ENCODE measurements around the gene CDC5L. TPM values are rescaled to one million over a fixed set of nuclear protein-coding genes. Genes with fewer than 3 reads are reported as not detected.

CDC5L gene
- total RNA-seq, 4 donors from 2014 or later: 17.8 to 24.7 (median 20.8) TPM

GRCh38 chr6:44473393-44474189 is 86.1 kb downstream of the CDC5L start:
- TF ChIP-seq CTCF (IDR thresholded peaks at IDR 0.05) (no peak), POLR2A (IDR thresholded peaks at IDR 0.05) (no peak)
- intact Hi-C loops (cut with DNase I): loop anchor here (10.0 kb wide), 2 partner anchors 181 to 1241 kb away; no protein-coding TSS in a partner anchor

DNA sequence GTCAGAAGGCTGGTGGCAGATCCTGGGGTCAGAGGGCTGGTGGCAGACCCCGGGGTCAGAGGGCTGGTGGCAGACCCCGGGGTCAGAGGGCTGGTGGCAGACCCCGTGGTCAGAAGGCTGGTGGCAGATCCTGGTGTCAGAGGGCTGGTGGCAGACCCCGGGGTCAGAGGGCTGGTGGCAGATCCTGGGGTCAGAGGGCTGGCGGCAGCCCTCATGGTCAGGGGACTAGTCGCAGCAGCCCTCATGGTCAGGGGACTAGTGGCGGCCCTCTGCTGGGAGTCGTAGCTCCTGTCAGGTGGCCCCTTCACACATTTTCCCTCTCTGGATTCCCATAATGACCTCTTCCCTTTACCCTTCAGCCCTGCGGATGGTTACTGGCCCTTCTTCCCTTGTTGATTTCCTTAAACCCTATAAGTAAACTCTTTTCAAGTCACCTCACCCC is 86.7 kb downstream of the CDC5L start:
- Histone ChIP-seq H3K36me3 (no peaks in the 10 kb centered on the region), H3K4me1 (peaks cover 17 to 32% of the 10 kb centered on the region in 2 donors), H3K27ac (no peak overlapping the region), H3K27me3 (no peaks in the 10 kb centered on the region), H3K9me3 (no peaks in the 10 kb centered on the region), H3K4me3 (replicated peaks in 1 of 3) (no peak overlapping the region)
- WGBS, 2 donors: 91 to 92% methylated on average over 6 to 9 of the region's 9 CpGs
- TF ChIP-seq POLR2A (IDR thresholded peaks at IDR 0.05) (no peak), CTCF (IDR thresholded peaks at IDR 0.05) (no peak)
- DNase-seq: no peak
- intact Hi-C loops (cut with DNase I): loop anchor here (10.0 kb wide), 2 partner anchors 181 to 1241 kb away; no protein-coding TSS in a partner anchor

More at GRCh38 chr6:44473393-44474189, 86.1 kb downstream of the CDC5L start:
- Histone ChIP-seq H3K27me3 (no peaks in the 10 kb centered on the region), H3K9me3 (no peaks in the 10 kb centered on the region), H3K27ac (no peak overlapping the region), H3K4me1 (peaks cover 13 to 25% of the 10 kb centered on the region in 2 donors), H3K36me3 (no peaks in the 10 kb centered on the region), H3K4me3 (replicated peaks in 1 of 3) (no peak overlapping the region)
- 88 to 93% methylated on average over 18 to 19 of the region's 19 CpGs for WGBS, 2 donors
- DNase-seq: no peak

DNA sequence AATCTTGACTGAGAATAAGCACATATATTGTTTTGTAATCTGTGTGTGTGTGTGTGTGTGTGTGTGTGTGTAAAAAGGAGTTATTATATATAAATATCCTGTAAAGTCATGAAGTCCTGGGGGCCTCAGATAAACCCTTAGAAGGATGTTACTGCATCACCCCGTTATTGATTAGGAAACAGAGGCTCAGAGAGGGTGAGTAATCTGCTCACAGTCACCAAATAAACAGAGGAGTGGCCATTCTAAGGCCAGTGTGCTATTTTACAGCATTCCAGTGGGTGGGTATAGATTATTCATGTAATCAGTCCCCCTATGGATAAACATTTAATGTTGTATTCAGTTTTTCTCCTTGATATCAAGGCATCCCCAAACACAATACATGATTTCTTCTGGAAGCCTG is 87.1 kb downstream of the CDC5L start:
- no peaks in the 10 kb centered on the region for H3K27me3 ChIP-seq
- DNase-seq: no peak
- H3K4me1 ChIP-seq: peaks cover 21 to 35% of the 10 kb centered on the region in 2 donors
- H3K9me3 ChIP-seq: no peaks in the 10 kb centered on the region
- TF ChIP-seq CTCF (IDR thresholded peaks at IDR 0.05) (no peak), POLR2A (IDR thresholded peaks at IDR 0.05) (no peak)
- intact Hi-C loops (cut with DNase I): loop anchor here (10.0 kb wide), 2 partner anchors 180 to 1240 kb away; no protein-coding TSS in a partner anchor
- no peaks in the 10 kb centered on the region for H3K36me3 ChIP-seq
- no peak overlapping the region for H3K4me3 ChIP-seq (replicated peaks in 1 of 3)
- WGBS, 2 donors: 53 to 79% methylated on average over 1 of the region's 1 CpG
- H3K27ac ChIP-seq: no peak overlapping the region

GRCh38 chr6:44475417-44475778 is 87.9 kb downstream of the CDC5L start:
- DNase-seq: no peak
- no peak for TF ChIP-seq CTCF (IDR thresholded peaks at IDR 0.05)
- no peak for TF ChIP-seq POLR2A (IDR thresholded peaks at IDR 0.05)
- Histone ChIP-seq H3K27ac (no peak overlapping the region), H3K9me3 (no peaks in the 10 kb centered on the region), H3K27me3 (no peaks in the 10 kb centered on the region), H3K4me3 (replicated peaks in 1 of 3) (no peak overlapping the region), H3K36me3 (no peaks in the 10 kb centered on the region), H3K4me1 (peaks cover 18 to 34% of the 10 kb centered on the region in 2 donors)
- intact Hi-C loops (cut with DNase I): loop anchor here (10.0 kb wide), 2 partner anchors 179 to 1239 kb away; no protein-coding TSS in a partner anchor
- WGBS, 2 donors: 22 to 59% methylated on average over 2 to 3 of the region's 6 CpGs

Measured in thyroid gland (tissue), 4 donors.